Activated CD8-positive, alpha-beta T cell treated with anti-CD3 and anti-CD28 coated beads for 36 hours (primary cell): ENCODE data around the gene DZIP1. TPM values are rescaled to one million over a fixed set of nuclear protein-coding genes. Genes with fewer than 3 reads are reported as not detected.

Experiments
- ATAC-seq: fragments of 200-7000 bp; cut with Tn5 transposase; one replicate; pipeline ENCODE4 v1.10.0; 2021; ENCODE audit warnings: mild to moderate bottlenecking, moderate library complexity
- CTCF ChIA-PET: fragments of 350-600 bp; sonication (Branson Sonifier 250); formaldehyde crosslinking; loops from one replicate; lab custom pipeline; 2021; ENCODE audit warnings: antibody characterized with exemption; lab: Charles Lee
- POLR2A ChIA-PET: fragments of 350-600 bp; sonication (Branson Sonifier 250); formaldehyde crosslinking; loops from one replicate; lab custom pipeline; 2021; ENCODE audit warnings: antibody characterized with exemption; lab: Charles Lee
- DNase-seq: peaks from one replicate; pipeline ENCODE4 v3.0.0-alpha.2; 2020
- H3K27ac Mint-ChIP-seq: one replicate; pipeline ENCODE4 v1.8.0; 2021; ENCODE audit warnings: mild to moderate bottlenecking, mixed read lengths
- H3K27me3 Mint-ChIP-seq: one replicate; pipeline ENCODE4 v1.8.0; 2021; ENCODE audit warnings: mixed read lengths
- H3K36me3 Mint-ChIP-seq: one replicate; pipeline ENCODE4 v1.8.0; 2021; ENCODE audit warnings: low read depth, mixed read lengths
- H3K4me1 Mint-ChIP-seq: one replicate; pipeline ENCODE4 v1.8.0; 2021; ENCODE audit warnings: low read depth, mixed read lengths
- H3K4me3 Mint-ChIP-seq: one replicate; pipeline ENCODE4 v1.8.0; 2021; ENCODE audit warnings: mild to moderate bottlenecking, moderate library complexity, mixed read lengths
- H3K9me3 Mint-ChIP-seq: one replicate; pipeline ENCODE4 v1.8.0; 2021; ENCODE audit warnings: mixed read lengths
- CTCF ChIP-seq: fragments of 200-600 bp; IDR thresholded peaks from one replicate; pipeline ENCODE4 v1.8.0; 2022; ENCODE audit warnings: antibody characterized with exemption, mild to moderate bottlenecking
- intact Hi-C: fragments of 100-400 bp; cut with micrococcal nuclease; formaldehyde crosslinking; loops from one replicate; pipeline ENCODE4 v1.10.0; 2022
- total RNA-seq, 2 experiments: library from RNA; stranded (reverse); gene quantifications; one replicate each; pipeline ENCODE4 v1.2.3, GENCODE V29; 2021

The DZIP1 gene
- total RNA-seq, 2 experiments from 2014 or later, result 0.54 to 0.85 TPM

GRCh38 chr13:95596701-95597100 lies 47.8 kb downstream of the DZIP1 start:
- Mint-ChIP-seq H3K27ac (no peak overlapping the region), H3K4me1 (no peaks in the 10 kb centered on the region), H3K9me3 (no peaks in the 10 kb centered on the region), H3K27me3 (peaks cover 7% of the 10 kb centered on the region), H3K36me3 (no peaks in the 10 kb centered on the region), H3K4me3 (no peak overlapping the region)
- DNase-seq (no peak), ATAC-seq (no peak)
- intact Hi-C loops, result no loop called here
- ChIA-PET CTCF (no interaction called here), POLR2A (no interaction called here)
- TF ChIP-seq CTCF, result no peak

- DNase-seq (no peak), ATAC-seq (no peak)
- no peak overlapping the region for H3K4me3 Mint-ChIP-seq
- no peak overlapping the region for H3K27ac Mint-ChIP-seq
- TF ChIP-seq CTCF, result no peak
- H3K4me1 Mint-ChIP-seq, result no peaks in the 10 kb centered on the region
- intact Hi-C loops, result no loop called here
- POLR2A ChIA-PET, result no interaction called here
- peaks cover 17% of the 10 kb centered on the region for H3K27me3 Mint-ChIP-seq
- no peaks in the 10 kb centered on the region for H3K36me3 Mint-ChIP-seq
- CTCF ChIA-PET, result no interaction called here
- H3K9me3 Mint-ChIP-seq, result no peaks in the 10 kb centered on the region
Measured at GRCh38 chr13:95593462-95593861, 51.0 kb downstream of the DZIP1 start.

- Mint-ChIP-seq H3K27me3 (peaks cover 15% of the 10 kb centered on the region), H3K4me1 (no peaks in the 10 kb centered on the region), H3K36me3 (no peaks in the 10 kb centered on the region), H3K4me3 (no peak overlapping the region), H3K9me3 (no peaks in the 10 kb centered on the region), H3K27ac (no peak overlapping the region)
- POLR2A ChIA-PET, result no interaction called here
- DNase-seq (no peak), ATAC-seq (no peak)
- intact Hi-C loops, result no loop called here
- CTCF ChIA-PET, result no interaction called here
- TF ChIP-seq CTCF, result no peak
Measured at GRCh38 chr13:95588721-95589120, 55.8 kb downstream of the DZIP1 start.

- ChIA-PET POLR2A (no interaction called here), CTCF (no interaction called here)
- H3K27me3 Mint-ChIP-seq, result peaks cover 15% of the 10 kb centered on the region
- TF ChIP-seq CTCF, result no peak
- no peak for DNase-seq
- no peak overlapping the region for H3K4me3 Mint-ChIP-seq
- H3K9me3 Mint-ChIP-seq, result no peaks in the 10 kb centered on the region
- H3K27ac Mint-ChIP-seq, result no peak overlapping the region
- no peak for ATAC-seq
- H3K36me3 Mint-ChIP-seq, result no peaks in the 10 kb centered on the region
- H3K4me1 Mint-ChIP-seq, result no peaks in the 10 kb centered on the region
- intact Hi-C loops, result no loop called here
Measured at GRCh38 chr13:95588134-95588533, 56.4 kb downstream of the DZIP1 start.

- intact Hi-C loops, result no loop called here
- POLR2A ChIA-PET, result no interaction called here
Measured at GRCh38 chr13:95585867-95586266, 58.6 kb downstream of the DZIP1 start.

More at GRCh38 chr13:95585867-95586266, 58.6 kb downstream of the DZIP1 start:
- Mint-ChIP-seq H3K36me3 (no peaks in the 10 kb centered on the region), H3K9me3 (no peaks in the 10 kb centered on the region), H3K27ac (no peak overlapping the region), H3K4me3 (no peak overlapping the region), H3K27me3 (peaks cover 8% of the 10 kb centered on the region), H3K4me1 (no peaks in the 10 kb centered on the region)
- DNase-seq (no peak), ATAC-seq (no peak)
- CTCF ChIA-PET, result interaction anchor here (1.2 kb wide), 1 partner anchor 38 kb away, joined by 4 read pairs; no protein-coding TSS in a partner anchor
- TF ChIP-seq CTCF, result no peak
